Epithelial cell of esophagus (primary cell): ENCODE results near the gene AFP.

Experiments
- DNase-seq: peaks from one replicate; pipeline ENCODE4 v3.0.0; 2010; ENCODE audit warnings: low read depth
- H3K4me3 ChIP-seq: 2 replicates; pipeline ENCODE4 v1.5.1; 2011; ENCODE audit warnings: mild to moderate bottlenecking, low read length, control low read depth
- CTCF ChIP-seq: IDR thresholded peaks from 2 replicates; pipeline ENCODE4 v1.5.1; 2011; ENCODE audit warnings: low read depth, mild to moderate bottlenecking, low read length, control low read depth, inconsistent platforms; ENCODE audit not compliant: insufficient read depth; ENCODE audit errors: missing control alignments

AFP gene

DNA sequence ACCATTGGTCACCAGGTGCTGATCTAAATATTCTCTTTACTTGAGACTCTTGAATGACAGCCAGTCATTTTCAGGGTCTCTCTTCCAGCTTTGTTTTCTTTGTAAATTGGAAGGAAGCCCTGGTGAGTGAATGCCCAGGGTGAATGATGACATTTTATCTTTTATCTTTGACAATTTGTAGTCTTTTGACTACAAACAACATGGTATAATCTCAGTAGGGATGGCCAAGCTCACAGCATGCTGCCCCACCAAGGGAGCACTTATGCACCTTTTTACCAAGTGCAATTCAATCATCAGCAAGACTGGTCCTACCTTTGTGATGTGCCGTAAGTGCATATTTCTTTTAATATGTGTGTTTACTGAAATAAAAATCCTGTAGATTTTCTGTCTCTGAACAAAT lies 51.2 kb downstream of the AFP start:
- no peak overlapping the region for H3K4me3 ChIP-seq
- TF ChIP-seq CTCF: no peak
- DNase-seq: no peak

- no peak for DNase-seq
- H3K4me3 ChIP-seq: no peak overlapping the region
- no peak for TF ChIP-seq CTCF
These were observed 64.2 kb downstream of the AFP start for GRCh38 chr4:73499996-73500765.

- no peak for DNase-seq
- no peak overlapping the region for H3K4me3 ChIP-seq
- TF ChIP-seq CTCF: no peak
These were observed 65.7 kb downstream of the AFP start for GRCh38 chr4:73501664-73502265.

GRCh38 chr4:73505567-73505966 lies 69.5 kb downstream of the AFP start:
- H3K4me3 ChIP-seq: no peak overlapping the region
- DNase-seq: no peak
- no peak for TF ChIP-seq CTCF
